ENCODE measurements around the gene TTC9C.

The TTC9C gene

GRCh38 chr11:62705413-62705812 is 22.9 kb upstream of the TTC9C start:
- DNase-seq: peak in 1 of 3 donors; percentile 27
- Histone ChIP-seq H3K9me3 (ENCODE audit: control extremely low read depth in 1 of 5, control insufficient read depth in 4 of 5, insufficient read depth in 2 of 5, low read depth in 1 of 5, low read length in 4 of 5) (no peaks in the 10 kb centered on the region), H3K36me3 (ENCODE audit: control insufficient read depth in 4 of 4, insufficient read depth in 4 of 4, low read length in 3 of 4) (peaks cover 0 to 19% (median 8%) of the 10 kb centered on the region in 4 experiments), H3K27ac (ENCODE audit: insufficient read depth in 1 of 2, low read depth in 1 of 2, low read length in 2 of 2, poor library complexity in 1 of 2, severe bottlenecking in 2 of 2) (peak overlapping the region; percentile 89 to 92), H3K4me3 (ENCODE audit: control insufficient read depth in 1 of 7, extremely low read depth in 1 of 7, insufficient read depth in 4 of 7, low read depth in 2 of 7, low read length in 6 of 7) (peak overlapping the region in 6 of 7 experiments; percentile 70 to 90 (median 76)), H3K27me3 (replicated peaks in 2 of 5; ENCODE audit: control insufficient read depth in 4 of 5, insufficient read depth in 5 of 5, low read length in 4 of 5) (no peaks in the 10 kb centered on the region), H3K4me1 (ENCODE audit: control extremely low read depth in 1 of 4, control insufficient read depth in 4 of 4, insufficient read depth in 4 of 4, low read length in 3 of 4) (peaks cover 8 to 51% (median 42%) of the 10 kb centered on the region in 4 experiments)
- ChIA-PET POLR2A (interaction anchor here (1.4 to 1.7 kb wide), 2 partner anchors 24 to 114 kb away, joined by 6 read pairs; partner anchors contain the start of gene TUT1), CTCF (interaction anchor here (1.0 to 3.9 kb wide), 9 partner anchors 9 to 113 kb away, joined by 3 to 16 read pairs (median 5); partner anchors contain the start of genes LRRN4CL and TUT1)
- 68% methylated on average over 7 of the region's 7 CpGs for WGBS (ENCODE audit: insufficient coverage)

GRCh38 chr11:62705880-62706849 is 22.1 kb upstream of the TTC9C start:
- H3K27ac ChIP-seq (ENCODE audit: insufficient read depth in 1 of 2, low read depth in 1 of 2, low read length in 2 of 2, poor library complexity in 1 of 2, severe bottlenecking in 2 of 2): peak overlapping the region; percentile 89 to 92
- peaks cover 8 to 56% (median 44%) of the 10 kb centered on the region in 4 experiments for H3K4me1 ChIP-seq (ENCODE audit: control extremely low read depth in 1 of 4, control insufficient read depth in 4 of 4, insufficient read depth in 4 of 4, low read length in 3 of 4)
- ChIA-PET POLR2A (interaction anchor here (1.1 to 1.7 kb wide), 3 partner anchors 25 to 135 kb away, joined by 3 to 6 read pairs (median 6); partner anchors contain the start of gene TUT1), CTCF (interaction anchor here (0.9 to 3.9 kb wide), 10 partner anchors 10 to 126 kb away, joined by 3 to 16 read pairs (median 5); partner anchors contain the start of genes LRRN4CL, STX5 and TUT1)
- 9% methylated on average over 64 of the region's 73 CpGs for WGBS (ENCODE audit: insufficient coverage)
- peak; percentile 95 to 98 (median 98) for DNase-seq
- no peaks in the 10 kb centered on the region for H3K27me3 ChIP-seq (replicated peaks in 2 of 5; ENCODE audit: control insufficient read depth in 4 of 5, insufficient read depth in 5 of 5, low read length in 4 of 5)
- no peaks in the 10 kb centered on the region for H3K9me3 ChIP-seq (ENCODE audit: control extremely low read depth in 1 of 5, control insufficient read depth in 4 of 5, insufficient read depth in 2 of 5, low read depth in 1 of 5, low read length in 4 of 5)
- H3K4me3 ChIP-seq (ENCODE audit: control insufficient read depth in 1 of 7, extremely low read depth in 1 of 7, insufficient read depth in 4 of 7, low read depth in 2 of 7, low read length in 6 of 7): peak overlapping the region; percentile 33 to 90 (median 76)
- H3K36me3 ChIP-seq (ENCODE audit: control insufficient read depth in 4 of 4, insufficient read depth in 4 of 4, low read length in 3 of 4): peaks cover 0 to 20% (median 7%) of the 10 kb centered on the region in 4 experiments

GRCh38 chr11:62706850-62707247 is 21.4 kb upstream of the TTC9C start:
- no peak overlapping the region for H3K27ac ChIP-seq (ENCODE audit: insufficient read depth in 1 of 2, low read depth in 1 of 2, low read length in 2 of 2, poor library complexity in 1 of 2, severe bottlenecking in 2 of 2)
- H3K4me3 ChIP-seq (ENCODE audit: control insufficient read depth in 1 of 7, extremely low read depth in 1 of 7, insufficient read depth in 4 of 7, low read depth in 2 of 7, low read length in 6 of 7): peak overlapping the region in 5 of 7 experiments; percentile 47 to 76 (median 63)
- DNase-seq: no peak

GRCh38 chr11:62707277-62707861 is 20.9 kb upstream of the TTC9C start, which contains the start of the genes BSCL2 and GNG3:
Gene BSCL2 (minus strand): TSS chr11:62707424. CDS start chr11:62707195, 229 bp downstream.
Gene GNG3 (plus strand): TSS chr11:62707676. CDS start chr11:62708296, 620 bp downstream.
- Histone ChIP-seq H3K9me3 (ENCODE audit: control extremely low read depth in 1 of 5, control insufficient read depth in 4 of 5, insufficient read depth in 2 of 5, low read depth in 1 of 5, low read length in 4 of 5) (no peaks in the 10 kb centered on the region), H3K27ac (ENCODE audit: insufficient read depth in 1 of 2, low read depth in 1 of 2, low read length in 2 of 2, poor library complexity in 1 of 2, severe bottlenecking in 2 of 2) (peak within 1 kb of the TSS; percentile 93 to 97), H3K27me3 (replicated peaks in 2 of 5; ENCODE audit: control insufficient read depth in 4 of 5, insufficient read depth in 5 of 5, low read length in 4 of 5) (no peaks in the 10 kb centered on the region), H3K36me3 (ENCODE audit: control insufficient read depth in 4 of 4, insufficient read depth in 4 of 4, low read length in 3 of 4) (peaks cover 2 to 27% (median 9%) of the 10 kb centered on the region in 4 experiments), H3K4me3 (ENCODE audit: control insufficient read depth in 1 of 7, extremely low read depth in 1 of 7, insufficient read depth in 4 of 7, low read depth in 2 of 7, low read length in 6 of 7) (peak within 1 kb of the TSS; percentile 33 to 90 (median 82)), H3K4me1 (ENCODE audit: control extremely low read depth in 1 of 4, control insufficient read depth in 4 of 4, insufficient read depth in 4 of 4, low read length in 3 of 4) (peaks cover 8 to 56% (median 44%) of the 10 kb centered on the region in 4 experiments)
- ChIA-PET CTCF (interaction anchor here (0.9 to 4.1 kb wide), 4 partner anchors 12 to 124 kb away, joined by 3 to 20 read pairs (median 12); partner anchors contain the start of genes MTA2 and STX5), POLR2A (interaction anchor here (0.5 to 0.7 kb wide), 2 partner anchors 11 to 20 kb away, joined by 3 to 5 read pairs; partner anchors contain the start of gene HNRNPUL2)
- no peak for DNase-seq
- WGBS (ENCODE audit: insufficient coverage): 97% methylated on average over 9 of the region's 10 CpGs

More at GRCh38 chr11:62706850-62707247, 21.4 kb upstream of the TTC9C start:
- H3K4me1 ChIP-seq (ENCODE audit: control extremely low read depth in 1 of 4, control insufficient read depth in 4 of 4, insufficient read depth in 4 of 4, low read length in 3 of 4): peaks cover 8 to 56% (median 44%) of the 10 kb centered on the region in 4 experiments
- POLR2A ChIA-PET: interaction anchor here (1.1 to 1.4 kb wide), 2 partner anchors 26 to 134 kb away, joined by 3 to 6 read pairs; no protein-coding TSS in a partner anchor
- H3K27me3 ChIP-seq (replicated peaks in 2 of 5; ENCODE audit: control insufficient read depth in 4 of 5, insufficient read depth in 5 of 5, low read length in 4 of 5): no peaks in the 10 kb centered on the region
- H3K9me3 ChIP-seq (ENCODE audit: control extremely low read depth in 1 of 5, control insufficient read depth in 4 of 5, insufficient read depth in 2 of 5, low read depth in 1 of 5, low read length in 4 of 5): no peaks in the 10 kb centered on the region
- 96% methylated on average over 8 of the region's 8 CpGs for WGBS (ENCODE audit: insufficient coverage)
- CTCF ChIA-PET: interaction anchor here (0.9 to 4.1 kb wide), 5 partner anchors 12 to 125 kb away, joined by 3 to 20 read pairs (median 6); partner anchors contain the start of genes LRRN4CL and STX5
- H3K36me3 ChIP-seq (ENCODE audit: control insufficient read depth in 4 of 4, insufficient read depth in 4 of 4, low read length in 3 of 4): peaks cover 0 to 24% (median 7%) of the 10 kb centered on the region in 4 experiments

GRCh38 chr11:62708392-62708791 is 19.9 kb upstream of the TTC9C start:
- Histone ChIP-seq H3K9me3 (ENCODE audit: control extremely low read depth in 1 of 5, control insufficient read depth in 4 of 5, insufficient read depth in 2 of 5, low read depth in 1 of 5, low read length in 4 of 5) (no peaks in the 10 kb centered on the region), H3K27me3 (replicated peaks in 2 of 5; ENCODE audit: control insufficient read depth in 4 of 5, insufficient read depth in 5 of 5, low read length in 4 of 5) (no peaks in the 10 kb centered on the region), H3K36me3 (ENCODE audit: control insufficient read depth in 4 of 4, insufficient read depth in 4 of 4, low read length in 3 of 4) (peaks cover 4 to 35% (median 17%) of the 10 kb centered on the region in 4 experiments), H3K4me3 (ENCODE audit: control insufficient read depth in 1 of 7, extremely low read depth in 1 of 7, insufficient read depth in 4 of 7, low read depth in 2 of 7, low read length in 6 of 7) (peak overlapping the region in 6 of 7 experiments; percentile 74 to 90 (median 84)), H3K27ac (ENCODE audit: insufficient read depth in 1 of 2, low read depth in 1 of 2, low read length in 2 of 2, poor library complexity in 1 of 2, severe bottlenecking in 2 of 2) (peak overlapping the region; percentile 93 to 97), H3K4me1 (ENCODE audit: control extremely low read depth in 1 of 4, control insufficient read depth in 4 of 4, insufficient read depth in 4 of 4, low read length in 3 of 4) (peaks cover 8 to 56% (median 44%) of the 10 kb centered on the region in 4 experiments)
- DNase-seq: no peak
- WGBS (ENCODE audit: insufficient coverage): 85% methylated on average over 5 of the region's 5 CpGs
- POLR2A ChIA-PET: interaction anchor here (0.7 to 2.5 kb wide), 4 partner anchors 19 to 117 kb away, joined by 3 to 22 read pairs (median 8); partner anchors contain the start of genes HNRNPUL2, LBHD1, TTC9C and TUT1
- CTCF ChIA-PET: interaction anchor here (0.6 to 4.1 kb wide), 8 partner anchors 9 to 107 kb away, joined by 3 to 20 read pairs (median 4); partner anchors contain the start of gene MTA2

GRCh38 chr11:62708793-62709192 is 19.5 kb upstream of the TTC9C start:
- no peaks in the 10 kb centered on the region for H3K9me3 ChIP-seq (ENCODE audit: control extremely low read depth in 1 of 5, control insufficient read depth in 4 of 5, insufficient read depth in 2 of 5, low read depth in 1 of 5, low read length in 4 of 5)
- peaks cover 7 to 39% (median 19%) of the 10 kb centered on the region in 4 experiments for H3K36me3 ChIP-seq (ENCODE audit: control insufficient read depth in 4 of 4, insufficient read depth in 4 of 4, low read length in 3 of 4)
- no peaks in the 10 kb centered on the region for H3K27me3 ChIP-seq (replicated peaks in 2 of 5; ENCODE audit: control insufficient read depth in 4 of 5, insufficient read depth in 5 of 5, low read length in 4 of 5)
- no peak for DNase-seq
- peak overlapping the region; percentile 93 to 97 for H3K27ac ChIP-seq (ENCODE audit: insufficient read depth in 1 of 2, low read depth in 1 of 2, low read length in 2 of 2, poor library complexity in 1 of 2, severe bottlenecking in 2 of 2)
- CTCF ChIA-PET: interaction anchor here (0.6 to 4.1 kb wide), 9 partner anchors 10 to 78 kb away, joined by 3 to 20 read pairs (median 3); no protein-coding TSS in a partner anchor
- H3K4me3 ChIP-seq (ENCODE audit: control insufficient read depth in 1 of 7, extremely low read depth in 1 of 7, insufficient read depth in 4 of 7, low read depth in 2 of 7, low read length in 6 of 7): peak overlapping the region; percentile 61 to 90 (median 82)
- POLR2A ChIA-PET: interaction anchor here (0.9 to 2.5 kb wide), 5 partner anchors 19 to 133 kb away, joined by 3 to 22 read pairs (median 6); partner anchors contain the start of genes HNRNPUL2, LBHD1, TTC9C and TUT1
- H3K4me1 ChIP-seq (ENCODE audit: control extremely low read depth in 1 of 4, control insufficient read depth in 4 of 4, insufficient read depth in 4 of 4, low read length in 3 of 4): peaks cover 8 to 56% (median 44%) of the 10 kb centered on the region in 4 experiments
- WGBS (ENCODE audit: insufficient coverage): 0% methylated on average over 5 of the region's 7 CpGs

All from common myeloid progenitor, CD34-positive (primary cell).